ENCODE data around the gene PRR13.
"Not testable (repeated sequence)": the region's sequence is repeated elsewhere in the genome, so short reads cannot be mapped to it uniquely, and the experiment has no call there.

Gene PRR13

GRCh38 chr12:53443955-53444354, 2.4 kb downstream of the PRR13 start:
- DNase-seq = no peak

DNA sequence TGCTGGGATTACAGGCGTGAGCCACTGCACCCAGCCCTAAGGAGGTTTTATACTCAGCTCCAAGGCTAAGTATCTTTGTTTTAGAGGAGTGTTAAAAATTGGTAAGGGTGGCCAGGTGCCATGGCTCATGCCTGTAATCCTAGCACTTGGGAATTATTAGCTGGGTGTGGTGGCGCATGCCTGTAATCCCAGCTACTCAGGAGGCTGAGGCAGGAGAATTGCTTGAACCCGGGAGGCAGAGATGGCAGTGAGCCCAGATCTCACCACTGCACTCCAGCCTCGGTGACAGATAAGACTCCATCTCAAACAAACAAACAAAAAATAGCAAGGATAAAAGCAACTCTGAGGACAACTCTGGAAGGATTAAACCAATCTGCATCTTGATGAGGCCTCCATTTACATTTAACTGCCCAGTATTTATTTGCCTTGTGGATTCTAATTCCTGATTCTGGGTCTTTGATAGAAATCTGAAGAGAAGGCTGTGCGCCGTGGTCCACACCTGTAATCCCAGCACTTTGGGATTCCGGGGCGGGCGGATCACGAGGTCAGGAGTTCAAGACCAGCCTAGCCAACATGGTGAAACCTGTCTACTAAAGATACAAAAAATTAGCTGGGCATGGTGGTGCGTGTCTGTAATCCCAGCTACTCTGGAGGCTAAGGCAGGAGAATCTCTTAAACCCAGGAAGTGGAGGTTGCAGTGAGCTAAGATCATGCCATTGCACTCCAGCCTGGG, 3.2 kb downstream of the PRR13 start:
- DNase-seq = not testable (repeated sequence)

DNA sequence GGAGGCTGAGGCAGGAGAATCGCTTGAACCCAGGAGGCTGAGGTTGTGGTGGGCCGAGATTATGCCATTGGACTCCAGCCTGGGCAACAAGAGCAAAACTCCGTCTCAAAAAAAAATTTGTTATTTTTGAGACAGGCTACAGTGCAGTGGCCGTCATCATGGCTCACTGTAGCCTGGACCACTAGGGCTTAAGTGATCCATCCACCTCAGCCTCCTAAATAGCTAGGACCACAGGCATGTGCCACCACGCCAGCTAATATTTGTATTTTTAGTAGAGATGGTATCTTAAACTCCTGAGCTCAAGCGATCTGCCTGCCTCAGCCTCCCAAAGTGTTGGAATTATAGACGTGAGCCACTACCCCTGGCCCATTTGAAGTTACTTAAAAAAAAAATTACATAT, 9.4 kb downstream of the PRR13 start:
- DNase-seq = no peak

- peak; percentile 94 for DNase-seq
These were observed 10.2 kb downstream of the PRR13 start, which contains the start of gene PCBP2 for GRCh38 chr12:53451661-53452158. Gene PCBP2, plus strand, starts transcription at chr12:53452102. Its CDS starts 2,699 bp downstream, at chr12:53454801.

DNA sequence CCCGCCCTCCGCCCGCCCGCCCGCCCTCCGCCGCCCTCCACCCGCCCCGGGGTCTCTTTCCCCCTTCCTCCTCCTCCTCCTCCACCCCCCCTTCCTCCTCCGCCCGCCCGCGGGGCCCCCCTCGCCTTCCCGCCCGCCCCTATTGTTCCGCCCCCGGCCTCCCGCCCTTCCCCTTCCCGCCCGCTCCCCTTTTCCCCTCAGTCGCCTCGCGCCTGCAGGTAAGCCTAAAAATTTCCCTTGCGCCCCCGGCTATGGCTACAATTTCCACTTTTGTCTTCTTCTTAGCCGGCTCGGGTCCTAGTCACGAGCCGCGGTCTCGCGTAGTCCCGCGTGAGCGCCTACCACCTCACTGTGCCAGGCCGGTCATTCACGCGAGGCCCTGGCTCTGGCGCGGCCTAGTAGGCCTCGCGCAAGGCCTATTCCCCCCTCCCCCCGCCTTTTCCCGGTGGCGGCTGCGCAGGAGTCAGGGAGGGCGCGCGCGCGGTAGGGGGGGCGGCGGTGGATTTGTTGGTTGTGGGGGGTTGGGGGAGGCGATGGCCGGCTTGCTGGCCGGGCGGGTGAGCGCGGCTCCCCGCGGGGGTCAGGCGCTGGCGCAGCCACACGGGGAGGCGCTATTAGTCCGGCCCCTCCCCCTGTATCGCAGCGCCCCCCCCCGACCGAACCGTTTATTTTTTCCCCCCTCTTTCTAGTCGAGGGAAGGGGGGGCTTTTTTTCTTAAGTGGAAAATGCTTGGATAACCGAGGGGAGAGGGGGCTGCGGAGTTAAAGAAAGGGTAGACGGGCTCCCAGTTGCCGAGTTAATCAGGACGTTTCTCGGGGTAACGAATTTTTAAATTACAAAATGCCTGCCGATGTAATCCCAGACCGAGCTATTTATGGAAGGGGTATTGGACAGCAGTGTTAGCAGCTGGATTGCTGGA, 10.9 kb downstream of the PRR13 start:
- DNase-seq = no peak

DNA sequence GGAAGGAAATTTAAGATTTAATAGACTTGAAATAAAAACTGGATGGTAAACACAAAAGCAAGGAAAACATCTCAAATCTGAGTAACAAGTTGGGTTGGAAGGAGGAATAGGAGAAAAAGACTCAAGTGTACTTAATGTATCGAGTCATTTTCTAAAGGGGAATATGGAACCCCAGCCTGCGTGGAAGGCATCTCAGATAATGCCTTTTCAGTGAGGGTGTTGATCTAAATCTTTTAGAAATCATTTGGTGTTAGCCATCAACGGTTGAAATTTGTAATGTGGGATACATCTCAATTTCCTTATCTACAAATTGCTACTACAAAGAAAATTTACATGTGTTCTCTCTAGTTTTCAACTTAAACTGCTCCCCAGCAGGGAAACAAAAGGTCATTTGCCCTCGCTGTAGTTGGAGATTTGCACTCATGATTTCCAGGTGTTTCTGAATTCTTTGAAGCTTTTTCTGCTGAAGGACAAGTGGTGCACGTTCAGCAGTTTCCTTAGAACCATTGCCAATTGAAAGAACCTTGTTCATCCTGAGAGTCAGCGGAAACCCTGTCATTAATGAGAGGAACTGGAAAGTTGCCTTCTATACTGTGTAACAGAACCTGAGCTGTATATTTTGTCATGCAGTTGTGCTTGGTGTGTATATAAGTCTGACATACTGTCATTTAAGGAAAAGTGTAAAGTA, 12.6 kb downstream of the PRR13 start:
- DNase-seq = no peak

GRCh38 chr12:53454707-53455106, 13.2 kb downstream of the PRR13 start:
- no peak for DNase-seq

GRCh38 chr12:53456654-53457366, 15.3 kb downstream of the PRR13 start:
- DNase-seq = no peak

DNA sequence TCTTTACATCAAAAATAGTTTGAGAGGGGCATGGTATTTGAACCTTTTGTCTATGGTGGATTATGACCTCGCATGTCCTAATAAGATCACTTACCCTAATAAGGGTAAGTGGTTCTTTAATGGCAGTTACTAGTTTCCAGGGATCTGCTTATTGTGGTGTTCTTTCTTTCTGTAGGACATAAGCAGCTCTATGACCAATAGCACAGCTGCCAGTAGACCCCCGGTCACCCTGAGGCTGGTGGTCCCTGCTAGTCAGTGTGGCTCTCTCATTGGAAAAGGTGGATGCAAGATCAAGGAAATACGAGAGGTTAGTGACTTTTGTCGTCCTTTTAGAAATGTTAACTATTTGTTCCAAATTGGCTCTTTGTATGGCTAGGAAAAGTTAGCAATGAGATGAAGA, 17.6 kb downstream of the PRR13 start:
- no peak for DNase-seq

DNA sequence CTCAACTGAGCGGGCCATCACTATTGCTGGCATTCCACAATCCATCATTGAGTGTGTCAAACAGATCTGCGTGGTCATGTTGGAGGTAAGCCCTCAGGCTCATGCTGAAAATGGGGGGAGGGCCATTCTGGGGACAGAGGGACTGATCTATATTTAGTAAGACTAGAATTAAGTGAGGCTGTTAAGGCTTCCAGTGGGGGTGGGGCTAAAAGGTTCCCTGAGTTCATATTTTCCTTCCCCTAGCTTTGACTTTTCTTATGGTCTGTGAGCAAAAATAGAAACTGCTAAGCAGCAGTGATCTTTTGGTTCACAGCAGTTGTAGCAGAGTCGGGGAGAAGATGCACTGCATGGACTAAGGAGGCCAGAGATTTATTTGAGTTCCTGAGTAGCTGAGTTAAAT, 19.5 kb downstream of the PRR13 start:
- no peak for DNase-seq

- no peak for DNase-seq
These were observed 20.1 kb downstream of the PRR13 start for GRCh38 chr12:53461591-53461990.

DNA sequence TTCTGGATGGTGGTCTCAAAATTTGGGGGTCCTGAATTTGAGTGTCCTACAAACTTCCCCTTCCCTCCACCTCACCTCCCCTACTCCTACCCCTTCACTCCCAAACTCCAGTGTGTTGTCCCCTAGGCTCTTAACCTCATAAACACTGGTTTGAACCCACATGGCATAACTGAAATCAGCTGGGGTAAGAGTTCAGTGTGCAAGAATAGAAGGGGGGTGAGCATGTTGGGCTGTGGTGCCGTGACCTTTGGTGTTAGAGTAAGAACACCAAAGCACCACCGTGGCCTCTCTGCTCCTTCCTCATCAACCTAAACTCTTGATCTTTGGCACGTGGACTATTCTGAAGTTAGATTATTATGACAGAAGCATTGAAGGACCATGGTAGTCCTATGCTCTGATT, 21.4 kb downstream of the PRR13 start:
- no peak for DNase-seq

- DNase-seq = no peak
These were observed 22.4 kb downstream of the PRR13 start for GRCh38 chr12:53463802-53464560.

- no peak for DNase-seq
These were observed 23.3 kb downstream of the PRR13 start for GRCh38 chr12:53464685-53465418.

- DNase-seq = no peak
These were observed 24.1 kb downstream of the PRR13 start for GRCh38 chr12:53465679-53466078.

DNA sequence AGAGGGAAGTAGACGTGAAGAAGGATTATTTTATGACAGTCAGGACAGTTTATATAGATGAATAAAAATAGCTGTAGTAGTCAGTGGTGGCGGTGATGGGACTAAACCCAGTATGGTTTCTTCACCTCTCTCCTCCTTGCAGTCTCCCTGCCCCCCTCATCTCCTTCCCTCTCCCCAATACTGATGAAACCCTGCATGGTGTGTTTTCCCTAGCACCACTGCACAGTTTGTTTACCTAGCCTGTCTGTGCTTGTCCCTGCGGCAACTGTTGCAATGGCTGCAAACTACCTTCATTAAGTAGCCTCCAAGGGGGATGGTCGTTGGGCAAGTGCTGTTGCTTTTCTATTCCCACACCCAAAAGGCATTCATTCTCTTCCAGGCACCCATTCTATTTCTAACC, 25.1 kb downstream of the PRR13 start:
- no peak for DNase-seq

GRCh38 chr12:53467082-53467481, 25.5 kb downstream of the PRR13 start:
- DNase-seq = no peak

DNA sequence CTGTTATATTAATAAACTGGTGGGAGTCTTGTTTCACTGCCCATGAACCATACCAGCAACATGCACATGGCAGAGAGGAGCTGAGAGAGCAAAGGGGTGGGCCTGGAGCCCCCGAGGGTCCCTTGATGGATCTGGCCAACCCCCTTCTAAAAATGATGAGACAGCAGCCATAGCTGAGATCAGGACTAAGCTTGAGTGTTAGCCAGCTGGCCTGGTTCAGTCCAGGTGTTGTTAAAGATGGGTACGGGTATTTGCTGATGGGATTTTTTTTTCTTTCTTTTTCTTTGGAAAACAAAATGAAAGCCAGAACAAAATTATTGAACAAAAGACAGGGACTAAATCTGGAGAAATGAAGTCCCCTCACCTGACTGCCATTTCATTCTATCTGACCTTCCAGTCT, 26.3 kb downstream of the PRR13 start:
- no peak for DNase-seq

DNA sequence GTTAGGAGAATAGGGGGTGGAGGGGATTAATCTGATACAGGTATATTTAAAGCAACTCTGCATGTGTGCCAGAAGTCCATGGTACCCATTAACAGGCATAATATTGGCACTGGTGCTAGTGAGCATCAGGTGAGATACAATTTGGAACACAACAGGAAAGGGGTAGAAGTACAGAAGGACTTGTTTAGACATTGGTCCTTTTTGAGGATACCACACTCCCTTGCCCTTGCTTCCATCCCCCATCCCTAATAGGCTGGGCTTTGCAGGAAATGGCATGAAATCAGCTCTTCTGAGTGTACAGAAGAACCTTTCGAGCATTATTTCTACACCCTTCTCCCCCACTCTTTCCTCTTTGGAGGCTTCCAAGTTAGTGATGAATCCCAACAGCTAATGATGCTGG, 26.7 kb downstream of the PRR13 start:
- no peak for DNase-seq

- no peak for DNase-seq
These were observed 30.6 kb downstream of the PRR13 start for GRCh38 chr12:53472056-53472582.

GRCh38 chr12:53474077-53474476, 32.5 kb downstream of the PRR13 start:
- DNase-seq = no peak

All from SIG-M5 (cell line).